ENCODE measurements around the gene TAF4.

The TAF4 gene

DNA sequence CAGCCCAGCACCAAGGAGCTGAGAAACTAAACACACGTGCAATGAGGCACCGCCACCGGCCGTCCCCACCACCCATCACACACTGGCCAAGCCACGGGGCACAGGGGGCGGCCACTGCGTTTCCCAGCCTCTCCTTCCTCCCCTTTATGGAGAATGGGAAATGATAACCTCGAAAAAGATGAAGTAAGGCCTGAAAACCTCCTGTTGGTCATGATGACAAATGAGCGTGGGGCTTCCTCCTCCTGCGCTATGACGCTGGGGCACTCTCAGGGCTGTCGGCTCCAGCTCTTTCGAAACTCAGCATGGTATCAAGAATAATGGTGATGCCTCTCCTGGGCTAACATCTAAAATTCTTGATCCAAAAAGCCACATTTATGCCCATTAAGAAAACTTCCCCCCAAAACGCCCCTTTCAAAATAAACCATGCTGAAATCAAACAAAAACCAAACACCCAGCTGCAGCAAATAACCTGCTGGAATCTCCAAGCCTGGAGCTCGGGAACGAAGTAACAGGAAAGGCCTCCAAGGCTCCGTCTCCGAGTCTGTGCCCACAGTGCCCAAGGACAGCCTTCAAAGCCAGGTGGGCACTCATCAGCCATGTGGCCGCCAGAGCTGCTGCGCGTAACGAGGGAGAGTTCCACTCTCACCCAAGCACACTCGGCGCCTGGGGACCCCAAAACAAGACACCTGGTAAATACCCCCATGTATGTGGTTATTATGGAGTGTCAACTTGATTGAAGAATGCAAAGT, 50.0 kb downstream of the TAF4 start:
- DNase-seq: no peak
- intact Hi-C loops (cut with DNase I): no loop called here

DNA sequence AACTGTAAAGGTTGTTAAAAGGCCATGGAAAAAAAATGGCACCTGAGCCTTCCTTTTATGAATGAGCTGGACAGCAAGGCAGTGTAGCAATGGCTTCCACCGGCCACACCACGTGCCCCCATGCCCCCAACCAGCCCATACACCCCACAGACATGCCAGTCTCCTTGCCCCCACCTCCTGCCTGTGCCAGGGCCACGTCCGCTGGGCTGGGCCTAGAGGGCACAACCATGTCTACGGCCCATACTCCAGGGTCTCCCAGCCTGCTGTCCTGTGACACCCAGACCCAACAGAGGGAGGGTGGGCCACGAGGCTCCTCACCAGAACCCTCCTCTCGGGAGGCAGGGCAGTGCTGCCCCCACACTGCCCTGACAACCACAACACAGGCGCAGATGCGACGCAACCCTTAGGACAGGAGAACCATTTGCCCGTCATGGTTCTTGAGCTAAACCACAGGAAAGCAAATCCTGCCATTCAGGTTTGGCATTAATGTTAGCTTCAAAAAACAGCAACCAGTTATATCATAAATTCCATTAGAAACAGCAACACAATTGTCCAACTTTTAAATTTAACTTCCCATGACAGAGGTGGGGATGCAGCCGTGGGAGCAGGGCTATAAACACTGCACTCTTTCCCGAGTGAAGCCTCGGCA, 50.7 kb downstream of the TAF4 start:
- intact Hi-C loops (cut with DNase I): loop anchor here (5.0 kb wide), 1 partner anchor 122 kb away; no protein-coding TSS in a partner anchor
- no peak for DNase-seq

DNA sequence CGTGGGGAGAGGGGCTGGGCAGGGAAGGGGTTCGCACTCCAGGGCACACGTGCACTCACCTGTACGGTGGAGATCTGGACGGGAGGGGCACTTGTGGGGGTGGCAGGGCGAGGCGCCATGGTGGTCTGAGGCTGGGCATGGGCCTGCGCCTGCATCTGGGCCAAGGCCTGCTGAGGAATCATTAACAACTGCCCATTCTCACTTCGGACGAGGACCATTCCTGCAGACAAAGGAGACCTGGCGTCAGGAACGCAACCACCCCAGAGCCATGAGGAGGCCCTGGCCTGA, 51.2 kb downstream of the TAF4 start:
- intact Hi-C loops (cut with DNase I): loop anchor here (5.0 kb wide), 1 partner anchor 123 kb away; no protein-coding TSS in a partner anchor
- no peak for DNase-seq

DNA sequence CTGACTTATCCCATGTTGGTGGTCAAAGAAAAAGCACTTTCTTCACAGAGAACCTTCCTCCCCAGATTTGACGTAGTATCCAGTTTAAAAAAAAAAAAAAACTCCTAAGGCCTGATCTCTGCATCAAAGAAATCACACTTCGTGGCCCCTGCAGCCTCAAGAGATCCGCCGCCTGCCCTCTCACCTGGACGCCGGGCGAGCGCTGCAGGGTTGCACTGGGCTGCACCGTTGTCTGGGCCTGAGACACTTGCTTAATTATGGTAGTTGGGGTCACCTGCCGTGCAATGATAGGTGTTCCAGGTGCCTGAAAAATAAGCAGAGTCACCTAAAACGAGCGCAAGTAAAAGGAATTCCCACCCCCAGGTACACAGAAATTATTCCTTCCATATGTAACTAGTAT, 53.0 kb downstream of the TAF4 start:
- intact Hi-C loops (cut with DNase I): loop anchor here (5.0 kb wide), 1 partner anchor 125 kb away; no protein-coding TSS in a partner anchor
- no peak for DNase-seq

DNA sequence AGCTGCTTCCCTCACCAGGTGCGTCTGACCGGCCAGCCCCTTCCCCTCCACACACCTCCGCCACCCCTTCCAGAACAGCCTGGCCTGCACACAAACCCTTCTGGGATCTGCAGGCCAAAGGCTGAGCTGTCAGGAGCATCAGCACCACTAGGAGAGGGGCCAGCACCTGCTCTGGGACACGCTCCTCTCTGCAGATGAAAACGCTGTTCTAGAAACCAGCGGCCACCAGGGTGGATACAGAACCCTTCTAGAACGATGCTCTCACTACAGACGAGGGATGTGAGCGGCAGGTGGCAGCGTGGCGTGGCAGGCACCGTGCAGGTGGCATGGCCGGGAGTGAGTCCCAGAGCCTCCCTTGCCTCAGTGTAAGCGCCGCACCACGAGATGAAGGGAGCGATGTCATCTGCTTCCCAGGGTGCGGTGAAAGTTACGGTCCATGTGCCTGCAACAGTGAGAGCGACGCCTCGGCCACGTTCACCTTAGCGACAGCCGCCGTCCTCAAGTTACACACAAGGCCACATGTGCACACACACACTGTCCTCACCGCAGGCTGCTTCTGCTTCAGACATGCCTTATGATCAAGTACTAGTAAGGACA, 53.6 kb downstream of the TAF4 start:
- intact Hi-C loops (cut with DNase I): loop anchor here (5.0 kb wide), 1 partner anchor 125 kb away; no protein-coding TSS in a partner anchor
- DNase-seq: no peak

DNA sequence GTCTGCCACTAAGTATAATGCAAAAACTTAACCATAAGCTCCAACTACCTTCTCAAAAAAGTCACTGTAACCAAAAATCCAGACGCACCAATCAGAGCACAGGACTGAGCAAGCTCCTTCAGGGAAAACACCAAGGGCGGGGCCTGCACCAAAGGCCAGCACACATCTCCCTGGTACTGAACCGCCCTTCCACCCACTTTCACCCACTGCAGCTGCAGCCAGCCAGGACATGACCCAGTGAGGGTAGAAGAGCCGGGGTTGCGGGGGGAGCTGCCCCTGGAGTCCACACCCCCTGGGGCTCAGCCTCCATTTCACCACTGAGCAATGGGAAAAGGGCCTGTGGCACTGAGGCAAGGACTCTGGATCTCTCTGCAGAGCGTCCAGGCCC, 54.3 kb downstream of the TAF4 start:
- DNase-seq: no peak
- intact Hi-C loops (cut with DNase I): loop anchor here (5.0 kb wide), 1 partner anchor 126 kb away; no protein-coding TSS in a partner anchor

DNA sequence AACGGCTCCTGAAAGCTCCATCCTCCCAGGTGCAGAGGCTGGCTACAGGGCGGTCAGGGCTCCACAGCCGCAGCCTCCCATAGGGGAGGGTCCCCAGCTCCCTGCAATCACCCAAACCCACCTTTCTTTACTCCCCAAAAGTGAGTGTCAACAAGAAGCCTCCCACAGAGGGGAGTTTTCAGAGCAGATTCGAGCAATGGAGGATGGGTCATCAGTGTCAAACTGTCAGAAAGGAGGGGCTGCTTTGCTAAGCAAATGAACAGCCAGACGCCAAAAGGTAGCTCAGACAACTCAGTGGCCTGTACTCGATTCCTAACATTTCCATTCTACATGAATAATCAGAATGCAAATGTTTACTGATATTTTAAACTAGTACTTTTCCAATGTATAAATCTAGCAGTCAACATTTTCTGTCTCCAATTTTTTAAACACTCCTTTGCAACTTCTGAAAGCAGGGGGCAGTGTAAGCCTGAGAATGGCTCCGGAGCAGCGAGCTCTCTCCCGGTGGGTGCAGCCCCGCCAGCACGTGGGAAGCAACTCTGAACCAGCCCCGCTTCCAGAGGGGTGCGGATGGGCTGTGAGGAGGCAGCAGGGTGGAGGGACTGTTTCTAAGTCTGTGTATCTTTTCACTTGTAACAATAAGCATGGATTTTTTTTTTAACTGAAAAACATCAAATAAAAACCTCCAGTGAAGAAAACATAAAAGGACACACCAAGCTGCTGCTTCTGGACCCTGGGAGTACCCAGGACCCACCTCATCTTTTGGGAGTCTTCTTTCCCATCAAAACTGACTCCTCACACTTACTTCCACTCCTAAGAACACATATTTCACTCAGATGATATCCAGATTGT, 54.9 kb downstream of the TAF4 start:
- intact Hi-C loops (cut with DNase I): loop anchor here (5.0 kb wide), 1 partner anchor 127 kb away; no protein-coding TSS in a partner anchor
- peak; percentile 48 to 87 (median 74) for DNase-seq

DNA sequence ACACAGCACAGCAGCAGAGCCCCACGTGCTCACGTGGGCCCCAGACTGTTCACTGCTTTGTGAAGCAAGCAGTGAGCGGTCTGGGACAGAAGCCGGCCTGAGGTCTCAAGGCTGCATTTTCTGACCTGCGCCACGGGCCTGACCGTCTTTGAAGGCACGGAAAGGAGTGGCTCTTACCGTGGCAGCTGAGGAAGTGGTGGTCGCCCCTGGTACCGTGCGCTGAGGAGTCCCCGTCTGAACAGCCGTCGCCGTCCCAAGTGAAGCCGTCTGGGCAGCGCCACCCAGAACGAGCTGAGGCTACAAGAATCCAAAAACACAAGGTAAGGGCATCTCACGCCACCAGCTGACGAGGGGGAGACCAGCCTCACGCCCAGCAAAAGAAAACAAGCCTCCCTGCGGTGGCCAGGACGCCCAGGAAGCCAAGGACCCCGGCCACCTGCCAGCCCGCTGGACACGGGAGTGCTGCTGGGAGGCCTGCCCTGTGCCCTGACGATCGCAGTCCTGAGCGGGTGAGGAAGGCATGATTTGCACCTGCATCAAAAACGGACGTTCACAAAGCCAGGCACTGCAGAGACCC, 55.7 kb downstream of the TAF4 start:
- intact Hi-C loops (cut with DNase I): loop anchor here (5.0 kb wide), 1 partner anchor 127 kb away; no protein-coding TSS in a partner anchor

DNA sequence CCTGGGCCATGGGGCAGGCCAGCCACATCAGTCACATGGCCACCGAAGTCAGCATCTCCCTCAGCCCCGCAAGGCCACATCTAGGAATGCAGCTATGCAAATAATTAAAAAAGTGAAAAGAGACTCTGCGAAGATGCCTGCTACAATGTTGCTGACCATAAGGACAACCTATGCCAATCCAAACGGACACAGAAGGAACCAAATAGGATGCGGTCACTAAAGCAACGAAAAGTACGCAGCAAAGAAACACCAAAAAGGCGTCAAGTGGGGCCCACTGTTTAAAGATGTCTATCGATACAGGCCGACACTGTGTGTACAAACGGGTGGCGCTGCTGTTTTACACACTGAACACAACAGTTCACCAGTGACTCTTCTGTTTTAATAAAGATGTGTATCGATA, 56.4 kb downstream of the TAF4 start:
- no peak for DNase-seq
- intact Hi-C loops (cut with DNase I): no loop called here

More for the DNA sequence above, 55.7 kb downstream of the TAF4 start:
- DNase-seq: no peak

DNA sequence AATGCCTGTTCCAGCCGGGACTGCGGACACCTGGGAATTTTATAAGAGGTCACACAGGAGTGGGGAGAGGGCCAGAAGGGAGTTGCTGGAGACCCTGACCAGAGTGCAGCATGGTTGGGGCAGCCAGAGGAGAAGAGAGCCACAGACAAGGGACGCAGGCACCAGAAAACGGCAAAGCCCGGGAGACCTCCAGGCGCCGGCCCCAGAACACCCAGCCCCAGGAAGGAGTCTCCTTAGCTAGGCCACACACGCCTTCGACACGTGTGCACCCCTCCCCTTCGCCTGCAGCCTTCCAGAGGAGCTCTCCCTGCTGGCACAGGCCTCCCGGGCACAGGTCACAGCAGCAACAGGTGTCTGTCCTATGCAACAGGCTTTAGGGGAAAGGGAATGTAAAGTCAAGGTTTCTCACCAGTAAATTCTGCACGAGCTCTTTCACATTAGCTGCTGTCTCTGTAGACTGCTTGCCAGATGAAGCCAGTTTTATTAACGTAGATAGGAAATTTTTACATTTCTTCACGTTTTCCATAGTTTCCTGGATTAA, 57.0 kb downstream of the TAF4 start:
- intact Hi-C loops (cut with DNase I): no loop called here
- DNase-seq: no peak

DNA sequence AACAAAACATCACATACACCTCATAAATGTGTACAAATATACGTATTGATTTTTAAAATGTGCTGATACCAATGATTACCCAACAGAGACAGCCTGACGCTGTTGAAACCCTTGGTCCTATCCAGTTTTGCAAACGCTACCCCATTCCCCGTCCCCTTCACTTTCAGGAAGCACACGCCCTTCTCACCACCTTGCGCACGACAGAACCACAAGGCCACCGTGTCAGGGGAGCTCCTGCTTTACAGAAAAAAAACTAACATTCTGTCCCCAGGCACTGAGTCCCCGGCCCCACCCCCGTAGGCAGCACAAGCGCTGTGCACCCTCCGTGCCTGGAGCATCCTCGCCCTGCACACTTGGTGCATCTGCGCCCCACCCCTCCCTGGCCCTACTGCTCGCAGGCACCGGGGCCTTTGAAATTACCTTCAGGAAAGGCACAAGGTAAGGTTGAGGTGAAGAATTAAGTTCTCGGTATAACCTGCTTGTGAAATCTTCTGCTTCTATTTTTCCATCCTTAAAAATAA, 58.5 kb downstream of the TAF4 start:
- intact Hi-C loops (cut with DNase I): no loop called here
- DNase-seq: no peak

DNA sequence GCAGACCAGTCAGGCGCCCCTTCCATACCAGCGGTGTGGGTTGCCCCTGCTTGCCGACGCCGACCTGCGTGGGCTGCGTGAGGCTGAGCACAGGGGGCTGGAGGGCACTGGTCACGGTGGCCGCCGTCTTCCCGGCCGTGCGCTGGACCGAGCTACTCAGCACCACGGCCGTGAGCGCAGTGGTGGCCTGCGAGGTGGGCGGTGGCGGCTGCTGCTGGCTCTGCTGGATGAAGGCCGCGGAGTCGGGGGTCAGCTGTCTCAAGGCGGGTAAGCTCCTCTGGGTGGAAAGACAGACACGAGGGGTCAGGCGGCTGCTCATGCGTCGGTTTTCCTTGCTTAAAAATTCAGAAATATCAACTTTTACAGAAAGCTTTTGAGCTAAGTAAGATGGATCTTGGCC, 59.2 kb downstream of the TAF4 start:
- intact Hi-C loops (cut with DNase I): no loop called here
- no peak for DNase-seq

DNA sequence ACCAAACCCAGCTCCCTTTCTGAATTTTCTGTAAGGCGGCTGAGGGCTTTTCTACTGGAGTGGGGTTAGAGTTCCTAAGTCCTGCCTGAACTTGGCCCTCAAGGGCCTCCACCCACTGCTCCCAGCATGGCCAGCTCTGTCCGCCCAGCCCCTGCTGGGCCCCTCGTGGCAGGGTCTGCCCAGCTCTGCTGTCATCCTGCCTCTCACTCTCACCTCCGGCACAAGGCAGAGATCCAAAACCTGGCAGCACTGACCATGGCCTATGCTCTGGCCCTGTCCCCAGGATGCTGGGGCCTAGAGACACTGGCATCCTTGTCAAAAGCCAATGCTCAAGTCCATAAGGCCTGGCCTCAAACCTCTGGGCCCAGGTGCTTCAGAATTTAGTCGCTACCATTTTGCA, 61.1 kb downstream of the TAF4 start:
- intact Hi-C loops (cut with DNase I): no loop called here
- no peak for DNase-seq

DNA sequence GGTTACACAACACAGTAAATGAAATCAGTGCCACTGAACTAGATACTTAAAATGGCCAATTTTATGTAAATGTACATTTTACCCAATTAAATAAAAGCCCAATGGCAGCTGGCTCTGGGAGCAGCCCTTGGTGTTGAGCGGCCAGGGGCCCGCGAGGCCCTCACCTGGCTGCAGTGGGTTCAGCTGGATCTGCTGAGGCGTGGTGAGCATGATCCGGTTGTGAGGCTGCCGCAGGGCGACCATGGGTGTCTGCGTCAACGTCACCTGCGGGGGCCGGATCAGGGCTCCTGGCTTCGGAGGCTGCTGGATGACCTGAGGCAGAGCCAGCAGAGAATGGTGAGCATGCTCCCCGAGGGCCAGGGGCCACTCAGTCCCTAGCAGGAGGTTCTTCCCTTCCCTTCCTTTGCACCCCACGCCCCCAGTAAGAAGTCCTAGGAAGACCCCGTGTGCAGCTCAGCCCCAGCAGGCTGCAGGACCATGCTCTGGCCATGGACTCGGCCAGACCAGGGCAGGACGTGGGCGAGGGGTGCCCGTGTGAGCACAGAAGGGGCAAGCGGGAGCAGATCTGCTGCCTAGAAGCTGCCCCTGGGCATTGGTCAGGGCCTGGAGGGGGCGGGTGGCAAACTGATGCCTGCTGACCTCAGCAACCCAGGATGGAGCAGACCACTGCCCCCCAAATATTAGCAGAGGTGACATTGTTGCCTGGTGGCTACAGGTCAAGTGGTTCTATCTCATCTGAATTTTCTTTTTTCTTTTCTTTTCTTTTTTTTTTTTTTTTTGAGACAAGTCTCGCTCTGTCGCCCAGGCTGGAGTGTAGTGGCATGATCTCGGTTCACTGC, 61.9 kb downstream of the TAF4 start:
- intact Hi-C loops (cut with DNase I): no loop called here
- DNase-seq: no peak

DNA sequence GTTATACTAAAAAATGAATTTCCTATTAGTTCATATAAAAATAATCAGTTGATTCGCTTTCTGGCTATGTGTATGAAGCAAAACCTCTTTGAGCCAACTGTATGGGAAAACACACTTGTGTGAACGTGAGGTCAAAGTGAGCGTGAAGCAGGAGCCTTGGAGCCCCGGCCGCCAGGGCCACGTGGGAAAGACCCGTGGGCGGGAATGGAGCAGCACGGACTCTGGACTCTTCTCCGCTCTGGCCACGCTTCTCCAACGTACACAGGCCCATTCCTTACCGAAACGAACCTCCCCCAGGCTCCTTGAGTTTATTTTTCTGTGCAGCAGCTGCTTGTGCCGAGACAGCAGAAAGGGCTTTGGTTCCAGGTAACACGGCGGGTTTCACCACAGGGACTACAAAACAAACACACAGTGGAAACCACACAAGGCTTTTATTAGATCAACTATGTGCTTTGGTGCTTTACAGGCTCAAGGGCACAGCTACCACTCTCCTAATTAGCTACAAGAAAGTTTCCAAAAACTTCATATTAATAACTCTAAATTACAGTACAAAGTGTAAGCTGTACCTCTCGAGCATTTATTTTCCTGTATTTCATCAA, 62.7 kb downstream of the TAF4 start:
- intact Hi-C loops (cut with DNase I): no loop called here
- DNase-seq: no peak

DNA sequence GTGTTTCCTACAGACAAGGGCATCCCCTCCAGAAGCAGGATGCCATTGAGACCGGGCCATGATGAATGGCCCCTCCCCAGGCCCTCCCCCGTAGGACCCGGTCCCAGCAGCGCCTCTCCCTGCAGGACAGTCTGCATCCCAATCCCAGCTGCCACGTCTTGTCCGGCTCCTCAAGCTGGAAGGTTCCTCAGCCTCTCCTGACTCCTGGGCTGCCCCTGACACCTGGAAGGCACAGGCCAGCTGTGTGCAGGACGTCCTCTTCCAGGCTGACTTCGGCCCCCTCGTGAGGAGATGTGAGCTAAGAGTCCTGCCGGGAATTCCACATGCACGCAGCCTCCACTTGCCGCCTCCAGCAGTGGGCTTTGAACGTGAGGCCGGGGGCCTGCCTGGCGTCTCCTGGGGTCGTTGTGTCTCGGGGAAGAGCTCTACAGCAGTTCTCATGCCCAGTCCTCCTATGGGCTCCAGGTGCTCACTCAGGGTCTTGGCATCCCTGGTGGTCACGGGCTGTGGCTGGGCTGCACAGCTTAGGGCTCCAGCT, 64.4 kb downstream of the TAF4 start:
- intact Hi-C loops (cut with DNase I): no loop called here
- no peak for DNase-seq

All from head of caudate nucleus (tissue), 42 donors.